Measurements from ENCODE around the gene CCNL2.
A peak's percentile ranks its signal among the peaks of the same experiment; 100 is the strongest.

Gene CCNL2

GRCh38 chr1:1359308-1359663 is 39.8 kb downstream of the CCNL2 start:
- DNase-seq (ENCODE audit: extremely low read depth in 1 of 2, low read depth in 1 of 2): no peak

- DNase-seq (ENCODE audit: extremely low read depth in 1 of 2, low read depth in 1 of 2): no peak
Observed at GRCh38 chr1:1358433-1359271, 40.5 kb downstream of the CCNL2 start, which contains the start of gene MXRA8. TSS of gene MXRA8 (minus strand) at chr1:1358555. CDS start at chr1:1358504, 51 bp downstream.

DNA sequence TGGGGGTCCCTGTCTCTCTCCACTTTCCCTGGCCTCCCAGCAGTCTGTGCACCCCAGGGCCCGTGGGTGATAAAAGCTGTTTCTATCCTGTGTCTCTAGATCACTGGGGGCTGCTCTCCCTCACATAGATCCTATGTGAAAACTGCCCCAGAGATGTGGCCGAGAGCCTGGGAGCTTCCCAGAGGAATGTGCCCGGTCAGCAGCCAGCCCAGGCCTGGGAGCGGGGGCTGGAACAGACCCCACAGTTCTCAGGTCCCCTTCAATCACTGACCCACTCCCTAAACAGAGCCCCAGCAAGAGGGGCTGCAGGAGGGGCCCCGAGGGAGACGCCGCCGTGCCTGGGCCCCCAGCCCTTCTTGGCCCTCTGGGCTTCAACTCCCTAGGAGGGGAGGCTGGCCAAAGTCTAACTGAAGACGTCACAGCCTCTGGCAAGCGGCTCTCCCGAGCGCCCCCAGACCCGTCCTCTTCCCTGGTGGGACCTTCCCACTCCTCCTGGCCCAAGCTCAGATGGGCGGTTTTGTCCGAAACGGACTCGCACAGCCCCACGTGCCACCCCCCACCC is 41.2 kb downstream of the CCNL2 start:
- no peak for DNase-seq (ENCODE audit: extremely low read depth in 1 of 2, low read depth in 1 of 2)

DNA sequence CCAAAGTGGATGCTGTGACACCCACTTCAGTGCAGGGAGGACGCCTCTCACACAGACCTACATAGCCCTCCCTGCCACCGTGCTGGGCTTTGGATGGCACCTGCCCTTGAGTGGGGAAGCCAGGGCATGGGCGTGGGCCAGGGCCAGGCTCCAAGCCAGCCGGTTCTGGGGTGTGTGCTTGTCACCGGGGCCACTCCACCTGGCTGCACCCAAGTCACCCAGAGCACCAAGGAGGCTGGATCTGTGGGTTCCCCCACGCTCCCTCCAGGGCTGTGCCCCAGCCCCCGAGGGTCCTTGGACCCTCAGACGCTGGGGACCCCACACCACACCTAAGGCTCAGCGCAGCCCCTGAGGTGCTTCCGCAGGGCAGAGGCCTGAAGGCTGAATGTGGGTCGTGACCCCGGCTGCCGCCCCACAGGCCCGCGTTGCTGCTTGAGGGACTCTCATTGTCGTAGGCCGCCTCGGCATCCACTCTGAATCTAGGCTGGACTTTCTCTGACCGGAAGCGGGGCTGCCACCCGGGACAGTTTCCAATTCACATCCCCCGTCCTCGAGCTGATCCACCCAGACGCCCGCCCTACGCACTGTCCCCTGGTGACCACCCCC is 42.2 kb downstream of the CCNL2 start:
- no peak for DNase-seq (ENCODE audit: extremely low read depth in 1 of 2, low read depth in 1 of 2)

- no peak for DNase-seq (ENCODE audit: extremely low read depth in 1 of 2, low read depth in 1 of 2)
Observed at GRCh38 chr1:1356166-1356795, 42.9 kb downstream of the CCNL2 start.

DNA sequence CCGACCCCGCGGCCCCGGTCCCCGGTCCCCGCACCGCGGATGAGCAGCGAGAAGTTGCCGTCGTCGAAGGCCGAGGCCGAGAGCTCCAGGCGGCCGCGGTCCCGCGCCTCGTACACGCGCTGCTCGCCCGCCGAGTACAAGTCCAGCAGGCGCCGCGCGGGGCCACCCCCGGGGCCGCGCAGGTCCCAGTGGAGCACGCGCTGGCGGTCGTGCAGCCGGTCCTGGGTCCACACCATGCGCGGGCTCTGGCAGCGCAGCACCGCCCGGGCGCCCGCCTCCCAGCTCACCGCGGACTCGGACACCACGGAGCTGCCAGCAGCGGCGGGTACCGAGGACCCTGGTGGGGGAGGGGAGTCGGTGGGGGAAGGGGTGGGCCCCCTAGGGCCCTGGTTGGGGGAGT is 43.7 kb downstream of the CCNL2 start:
- no peak for DNase-seq (ENCODE audit: extremely low read depth in 1 of 2, low read depth in 1 of 2)

- no peak for DNase-seq (ENCODE audit: extremely low read depth in 1 of 2, low read depth in 1 of 2)
Observed at GRCh38 chr1:1354271-1355247, 44.6 kb downstream of the CCNL2 start.

DNA sequence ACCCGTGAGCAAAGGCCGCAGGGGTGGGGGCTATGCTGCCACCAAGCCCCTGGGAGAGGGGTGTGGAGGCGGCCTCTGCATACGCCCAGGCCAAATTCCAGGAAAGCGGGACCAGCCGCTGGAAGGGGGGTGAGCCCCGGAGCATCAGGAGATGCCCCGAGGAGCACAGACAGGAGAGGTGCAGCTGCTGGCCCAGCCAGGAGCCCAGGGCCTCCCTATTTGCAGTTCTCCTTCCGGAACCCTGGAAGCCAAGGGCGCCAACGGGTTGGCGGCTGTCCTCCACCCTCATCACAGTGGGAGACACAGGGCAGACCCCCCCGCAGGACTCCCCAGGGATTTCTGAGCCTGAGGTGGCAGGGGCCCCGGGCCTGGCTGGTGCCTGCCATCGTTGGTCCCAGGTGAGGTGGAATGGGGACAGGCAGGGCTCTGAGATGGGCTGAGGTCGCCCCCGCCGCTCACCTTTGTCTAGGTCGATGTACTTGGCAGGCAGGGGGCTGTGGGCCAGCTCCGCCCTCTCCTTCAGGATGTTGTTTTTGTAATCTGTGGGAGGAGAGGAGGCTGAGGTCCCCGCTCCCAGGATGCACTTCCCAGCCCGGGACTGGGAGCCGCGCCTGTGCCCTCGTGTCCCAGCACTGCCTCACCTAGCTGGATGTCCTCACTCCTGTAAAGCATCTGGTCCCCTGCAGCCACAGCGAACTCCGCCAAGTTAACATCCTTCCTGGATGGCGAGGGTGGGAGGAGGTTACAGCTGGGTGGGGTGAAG is 45.6 kb downstream of the CCNL2 start:
- DNase-seq (ENCODE audit: extremely low read depth in 1 of 2, low read depth in 1 of 2): no peak

GRCh38 chr1:1352786-1353388 is 46.2 kb downstream of the CCNL2 start:
- no peak for DNase-seq (ENCODE audit: extremely low read depth in 1 of 2, low read depth in 1 of 2)

GRCh38 chr1:1351511-1352427 is 47.4 kb downstream of the CCNL2 start:
- no peak for DNase-seq (ENCODE audit: extremely low read depth in 1 of 2, low read depth in 1 of 2)

DNA sequence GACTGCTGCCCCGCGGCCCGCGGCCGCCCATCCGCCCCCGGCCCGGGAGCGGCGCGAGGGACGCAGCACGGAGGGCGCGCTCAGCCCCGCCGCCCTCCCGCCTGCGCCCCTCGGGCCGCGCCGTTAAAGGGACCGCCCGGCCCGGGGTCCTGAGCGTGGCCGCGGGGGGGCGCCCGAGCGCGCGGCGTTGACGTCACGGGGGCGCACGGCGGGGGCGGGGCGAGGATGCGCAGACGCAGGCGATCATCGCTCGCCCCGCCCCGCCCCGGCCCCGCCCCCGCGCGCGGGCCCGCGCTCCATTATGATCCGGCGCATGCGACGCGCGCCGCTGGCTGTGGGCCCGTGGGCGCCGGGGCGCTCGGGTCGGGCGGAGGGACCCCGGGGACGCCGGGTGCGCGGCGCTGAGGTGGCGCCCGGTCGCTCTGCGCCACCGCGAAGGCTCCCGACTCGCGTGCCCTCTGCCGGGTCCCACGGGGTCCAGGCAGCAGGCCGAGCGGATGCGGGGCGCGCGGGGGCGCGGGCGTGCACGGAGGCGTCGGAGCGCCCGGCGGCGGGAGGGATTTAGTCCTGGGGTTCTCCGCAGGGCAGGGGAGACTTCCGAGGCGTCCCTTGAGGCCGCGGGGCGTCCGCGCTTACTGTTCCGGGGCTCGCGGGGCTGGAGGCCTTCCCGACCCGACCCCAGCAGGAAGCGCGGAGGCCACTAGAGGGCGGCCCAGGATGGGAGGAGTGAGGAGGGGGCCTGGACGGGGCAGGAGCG is 49.7 kb downstream of the CCNL2 start, which contains the start of gene DVL1:
TSS of gene DVL1 (minus strand) at position 163 of the 757 bp plus-strand sequence. CDS start 353 bp downstream, outside the sequence.
- peak in 1 of 2 donors; percentile 64 for DNase-seq (ENCODE audit: extremely low read depth in 1 of 2, low read depth in 1 of 2)

DNA sequence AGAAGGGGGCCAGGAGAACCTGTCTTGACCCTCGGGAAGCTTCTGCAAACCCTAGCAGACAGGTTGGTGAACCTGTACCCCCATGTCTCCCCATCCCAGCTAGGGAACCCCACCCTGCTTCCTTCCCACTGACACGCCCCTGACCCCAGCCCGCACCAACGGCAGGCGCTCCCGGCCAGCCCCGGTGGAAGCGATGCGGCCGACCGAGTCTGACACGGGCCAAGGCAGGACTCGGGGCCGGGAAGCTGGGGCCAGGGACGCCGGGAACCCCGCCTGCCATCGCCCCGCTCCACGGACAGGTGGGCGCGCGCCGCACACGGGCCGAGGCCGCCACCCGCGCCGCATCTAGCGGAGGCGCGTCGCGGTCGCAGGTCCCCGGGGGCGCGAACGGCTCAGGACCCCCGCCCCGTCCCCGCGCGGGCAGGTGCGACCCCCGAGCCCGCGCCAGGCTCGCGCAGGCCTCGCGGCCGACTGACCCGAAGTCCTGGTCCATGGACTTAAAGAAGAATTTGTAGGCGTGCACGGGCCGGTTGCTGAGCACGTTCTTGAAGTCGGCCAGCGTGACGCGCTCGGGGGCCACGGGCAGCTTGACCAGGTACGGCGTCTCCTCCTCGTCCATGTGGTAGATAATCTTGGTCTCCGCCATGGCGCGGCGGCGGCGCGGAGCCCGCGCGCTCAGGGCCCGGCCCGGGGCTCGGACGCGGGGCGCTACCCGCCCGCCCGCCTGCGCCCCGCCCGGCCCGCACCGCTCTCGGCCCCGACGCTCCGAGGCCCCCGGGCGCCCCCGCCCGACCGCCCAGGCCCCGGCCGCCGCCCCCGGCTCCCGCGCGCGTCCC is 50.5 kb downstream of the CCNL2 start:
- no peak for DNase-seq (ENCODE audit: extremely low read depth in 1 of 2, low read depth in 1 of 2)

DNA sequence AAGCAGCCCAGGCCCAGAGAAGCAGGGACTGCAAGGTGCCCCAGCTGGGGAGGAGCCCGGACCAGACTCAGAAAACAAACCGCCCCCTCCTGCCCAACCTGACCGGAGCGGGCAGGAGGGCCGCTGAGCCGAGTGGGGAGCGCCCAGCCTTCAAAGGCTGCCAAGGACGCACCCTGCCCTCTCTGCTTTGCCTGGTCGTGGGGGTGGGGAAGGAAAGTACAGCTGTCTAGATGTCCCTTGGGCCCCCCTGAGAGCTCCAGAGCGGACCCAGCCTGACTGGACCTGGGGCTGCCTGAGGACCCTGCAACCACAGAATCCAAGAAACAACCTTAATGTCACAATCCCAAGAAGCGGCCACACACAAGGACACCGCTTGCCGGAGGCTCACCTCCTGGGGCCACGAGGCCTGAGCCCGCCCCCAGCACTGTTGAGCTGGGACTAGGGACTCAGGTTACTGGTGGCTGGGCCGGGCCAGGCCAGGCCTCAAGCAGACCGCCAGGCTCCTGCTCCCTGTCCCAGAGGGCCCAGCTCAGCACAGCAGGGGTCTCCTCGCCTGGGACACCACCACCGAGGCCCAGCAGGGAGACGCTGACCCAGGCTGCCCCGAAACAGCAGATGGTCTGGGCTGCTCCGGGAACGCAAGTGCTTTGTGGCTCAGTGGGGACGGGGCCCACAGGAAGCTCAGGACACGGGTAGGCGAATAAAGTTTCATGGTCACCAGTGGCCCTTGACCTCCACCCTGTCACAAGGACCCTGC is 51.3 kb downstream of the CCNL2 start:
- DNase-seq (ENCODE audit: extremely low read depth in 1 of 2, low read depth in 1 of 2): no peak

DNA sequence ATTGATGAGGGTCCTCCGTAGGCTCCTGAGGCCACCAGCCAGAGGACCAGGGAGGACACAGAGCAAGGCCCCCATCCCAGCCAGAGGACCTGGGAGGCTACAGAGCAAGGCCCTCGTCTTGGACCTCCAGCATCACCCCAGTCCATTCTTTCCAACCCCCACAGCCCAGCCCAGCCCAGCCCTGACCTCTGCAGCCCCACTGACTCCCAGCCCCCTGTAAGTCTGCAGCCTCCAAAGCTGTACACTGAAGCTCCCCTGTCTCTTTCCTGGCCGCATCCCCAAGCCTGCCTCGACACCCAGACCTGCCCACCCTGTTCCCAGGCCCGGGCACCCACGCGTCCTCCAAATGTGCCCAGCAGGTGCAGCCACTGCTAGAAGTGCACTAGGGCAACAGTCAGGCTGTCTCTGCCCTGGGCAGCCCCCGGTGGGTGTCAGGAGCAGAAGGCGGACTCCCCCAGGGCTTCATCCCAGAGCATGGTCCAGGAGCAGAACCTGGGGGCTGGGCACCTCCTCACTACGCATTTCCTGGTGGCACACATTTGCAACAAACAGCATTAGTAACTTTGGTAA is 52.0 kb downstream of the CCNL2 start:
- DNase-seq (ENCODE audit: extremely low read depth in 1 of 2, low read depth in 1 of 2): no peak

- DNase-seq (ENCODE audit: extremely low read depth in 1 of 2, low read depth in 1 of 2): no peak
Observed at GRCh38 chr1:1346501-1346890, 52.6 kb downstream of the CCNL2 start.

All from activated CD8-positive, alpha-beta memory T cell treated with anti-CD3 and anti-CD28 coated beads for 1 hour (primary cell).